Activated CD4-positive, alpha-beta T cell treated with anti-CD3 and anti-CD28 coated beads for 24 hours (primary cell): ENCODE data around the gene MEGF9.
"Not testable (repeated sequence)": the region's sequence is repeated elsewhere in the genome, so short reads cannot be mapped to it uniquely, and the experiment has no call there.

Source experiments
- DNase-seq, 2 donors: peaks; one replicate each; pipeline ENCODE4 v3.0.0-alpha.2; 2020; ENCODE audit warnings: low read depth in 2 of 2

Gene MEGF9

DNA sequence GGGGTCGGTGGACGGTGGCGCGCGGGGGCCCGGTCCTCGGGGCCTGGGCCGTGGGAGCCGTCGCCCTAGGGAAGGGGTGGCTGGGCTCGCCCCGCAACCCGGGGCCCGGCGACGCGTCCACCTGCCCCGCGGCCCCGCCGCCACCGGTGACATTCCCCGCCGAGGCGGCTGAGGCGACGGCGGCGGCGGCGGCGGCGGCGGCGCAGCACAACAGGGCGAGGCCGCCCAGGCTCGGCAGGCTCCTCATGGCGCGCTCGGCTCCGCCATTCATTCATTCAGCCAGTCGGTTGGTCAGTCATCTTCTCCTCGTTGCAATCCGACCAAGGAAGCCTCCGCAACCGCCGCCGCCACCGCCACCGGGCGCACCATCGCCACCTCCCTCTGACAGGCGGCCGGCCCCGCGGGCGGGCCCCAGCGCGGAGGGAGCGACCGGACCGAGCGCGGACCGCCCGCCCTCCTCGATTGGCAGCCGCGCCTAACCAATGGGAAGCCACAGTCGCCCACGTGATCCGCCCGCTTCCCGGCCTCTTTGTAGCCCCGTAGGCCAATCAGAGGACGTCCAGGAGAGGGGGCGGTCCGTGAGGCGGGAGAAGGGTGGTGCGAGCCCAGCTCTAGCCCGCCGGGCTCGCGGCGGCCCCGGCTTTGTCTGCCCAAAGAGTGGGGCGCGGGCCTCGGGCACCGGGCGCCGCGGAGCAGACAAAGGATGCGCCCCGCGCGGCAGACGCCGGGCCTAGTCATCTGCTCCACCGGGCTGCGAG lies at the start of gene MEGF9:
TSS of gene MEGF9 (minus strand) at position 383 of the 758 bp plus-strand sequence. CDS start at position 271, 112 bp downstream.
- DNase-seq: peak; percentile 94 to 96

GRCh38 chr9:120761006-120761405 lies 46.7 kb upstream of the MEGF9 start:
- no peak for DNase-seq

DNA sequence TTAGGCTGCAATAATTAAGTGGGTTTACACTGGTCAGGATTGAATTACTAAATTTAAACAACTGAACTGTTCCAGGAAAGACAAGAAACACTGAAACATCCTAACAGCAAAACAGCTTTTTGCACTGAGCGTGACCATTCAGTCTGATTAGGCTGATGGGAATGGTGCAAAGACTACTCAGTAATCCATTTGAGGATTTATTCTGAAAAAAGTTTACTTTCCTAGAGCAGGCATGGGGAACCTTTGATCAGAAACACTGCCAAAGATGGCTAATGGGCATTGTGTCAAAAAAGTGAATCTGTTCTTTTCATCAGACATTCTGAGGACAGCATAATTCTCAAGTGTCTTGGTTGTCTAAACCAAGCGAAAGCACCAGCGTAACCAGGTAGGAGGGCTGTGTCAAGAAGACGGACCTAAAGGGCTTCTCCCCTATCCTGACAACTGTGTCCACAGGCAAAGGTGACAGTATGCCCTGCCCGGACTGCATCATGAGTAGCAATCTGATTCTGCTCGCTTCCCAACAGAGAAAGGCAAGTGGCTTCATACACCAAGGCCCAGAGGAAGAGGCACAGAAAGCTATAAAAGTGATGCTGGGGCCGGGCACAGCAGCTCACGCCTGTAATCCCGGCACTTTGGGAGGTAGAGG lies 45.6 kb upstream of the MEGF9 start:
- DNase-seq: no peak

DNA sequence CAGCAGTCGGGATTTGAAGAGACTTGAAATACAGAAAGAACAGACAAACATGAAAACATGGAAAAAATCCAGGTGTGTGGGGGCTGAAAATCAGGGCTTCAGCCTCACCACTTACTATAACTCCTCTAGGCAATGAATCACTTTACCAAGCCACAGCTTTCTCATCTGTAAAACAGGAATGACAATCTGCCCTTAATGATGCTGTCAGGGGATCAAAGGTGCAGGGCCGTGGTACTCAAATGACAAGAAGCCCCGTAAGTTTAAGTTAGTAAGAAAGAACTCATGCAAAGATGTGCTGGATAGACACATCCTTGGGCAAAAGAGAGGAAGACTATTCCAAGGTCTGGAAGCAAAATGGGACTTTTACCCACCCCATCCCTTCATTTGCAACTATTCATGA lies 44.3 kb upstream of the MEGF9 start:
- DNase-seq: no peak

GRCh38 chr9:120757026-120757913 lies 43.0 kb upstream of the MEGF9 start:
- DNase-seq: no peak

DNA sequence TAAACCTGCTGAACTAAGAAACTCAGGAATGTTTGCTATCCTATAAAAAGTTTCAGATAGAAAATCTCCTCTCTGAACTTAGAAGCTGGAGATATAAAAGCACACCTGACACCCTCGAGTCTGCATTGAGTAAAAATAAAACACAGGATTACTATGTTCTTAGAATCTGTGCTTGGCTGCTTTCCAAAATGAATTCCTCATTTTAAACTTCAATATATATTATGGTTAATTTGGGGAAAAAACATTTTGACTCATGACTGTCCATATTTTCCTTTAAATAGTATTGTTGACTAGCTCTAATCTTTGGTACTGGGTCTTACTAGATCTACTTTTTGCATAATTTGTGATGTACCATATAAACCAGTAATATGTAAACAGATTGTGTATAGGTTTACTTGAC lies 42.3 kb upstream of the MEGF9 start:
- no peak for DNase-seq

- peak; percentile 35 to 67 for DNase-seq
Observed at GRCh38 chr9:120755810-120756434, 41.7 kb upstream of the MEGF9 start.

- DNase-seq: no peak
Observed at GRCh38 chr9:120755044-120755443, 40.8 kb upstream of the MEGF9 start.

DNA sequence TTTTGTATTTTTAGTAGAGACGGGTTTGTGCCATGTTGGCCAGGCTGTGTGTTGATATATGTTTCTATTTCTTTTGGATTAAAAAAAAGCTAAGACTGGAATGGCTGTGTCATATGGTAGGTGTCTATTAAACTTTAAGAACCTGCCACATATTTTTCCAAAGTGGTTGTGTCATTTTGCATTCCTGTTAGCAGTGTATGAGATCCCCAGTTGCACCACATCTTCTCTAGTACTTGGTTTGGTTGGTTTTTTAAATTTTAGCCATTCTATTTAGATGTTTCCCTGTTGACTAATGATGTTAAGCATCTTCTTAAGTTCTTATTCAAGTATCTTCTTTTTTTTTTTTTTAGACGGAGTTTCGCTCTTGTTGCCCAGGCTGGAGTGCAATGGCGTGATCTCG lies 36.2 kb upstream of the MEGF9 start:
- DNase-seq: no peak

- DNase-seq: not testable (repeated sequence)
Observed at GRCh38 chr9:120746366-120746765, 32.1 kb upstream of the MEGF9 start.

DNA sequence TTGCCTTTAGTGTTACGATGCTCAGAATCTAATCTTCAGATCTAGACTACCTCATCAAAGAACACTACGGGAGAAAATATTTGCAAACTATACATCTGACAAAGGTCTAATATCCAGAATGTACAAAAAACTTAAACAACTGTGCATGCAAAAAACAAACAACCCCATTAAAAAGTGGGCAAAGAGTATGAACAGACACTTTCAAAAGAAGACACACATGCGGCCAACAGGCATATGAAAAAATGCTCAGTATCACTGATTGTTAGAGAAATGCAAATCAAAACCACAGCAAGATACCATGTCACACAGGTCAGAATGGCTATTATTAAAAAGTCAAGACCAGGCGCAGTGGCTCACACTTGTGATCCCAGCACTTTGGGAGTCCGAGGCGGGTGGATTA lies 31.0 kb upstream of the MEGF9 start:
- no peak for DNase-seq

- DNase-seq: no peak
Observed at GRCh38 chr9:120742951-120743416, 28.7 kb upstream of the MEGF9 start.

DNA sequence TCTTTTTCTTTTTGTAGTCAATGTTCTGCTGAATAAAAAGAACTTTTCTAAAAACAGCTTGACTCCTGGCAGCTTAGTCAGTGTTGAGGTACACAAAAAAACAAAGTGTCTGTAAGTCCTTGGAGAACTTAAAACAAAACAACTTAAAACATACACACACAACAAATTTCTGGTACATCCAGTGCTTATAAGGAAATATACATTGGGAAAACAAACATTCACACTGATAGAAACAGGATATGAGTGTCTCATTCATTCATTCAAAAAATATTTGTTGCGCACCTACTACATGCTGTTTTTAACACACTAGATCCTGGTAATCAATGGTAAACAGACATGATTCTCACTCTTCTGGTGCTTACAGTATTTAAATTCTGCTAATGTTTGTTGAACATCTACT lies 27.4 kb upstream of the MEGF9 start:
- no peak for DNase-seq

DNA sequence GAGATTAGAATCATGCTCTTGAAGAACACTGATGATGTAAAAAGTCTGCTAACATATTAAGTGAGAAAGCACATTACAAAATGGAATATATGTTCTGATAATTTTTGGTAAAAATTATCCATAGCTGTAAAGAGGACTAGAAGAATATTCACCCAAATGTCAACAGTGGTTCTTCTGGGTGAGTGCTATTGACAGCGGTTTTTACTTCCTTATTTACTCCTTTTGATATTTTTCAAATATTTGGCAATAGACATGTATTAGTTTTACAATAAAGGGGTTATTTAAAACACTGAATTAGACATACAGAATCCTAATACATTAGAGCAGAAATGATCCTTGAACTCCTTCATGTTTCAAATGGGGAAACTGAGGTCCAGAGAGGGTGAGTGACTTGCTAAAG lies 26.9 kb upstream of the MEGF9 start:
- DNase-seq: no peak

DNA sequence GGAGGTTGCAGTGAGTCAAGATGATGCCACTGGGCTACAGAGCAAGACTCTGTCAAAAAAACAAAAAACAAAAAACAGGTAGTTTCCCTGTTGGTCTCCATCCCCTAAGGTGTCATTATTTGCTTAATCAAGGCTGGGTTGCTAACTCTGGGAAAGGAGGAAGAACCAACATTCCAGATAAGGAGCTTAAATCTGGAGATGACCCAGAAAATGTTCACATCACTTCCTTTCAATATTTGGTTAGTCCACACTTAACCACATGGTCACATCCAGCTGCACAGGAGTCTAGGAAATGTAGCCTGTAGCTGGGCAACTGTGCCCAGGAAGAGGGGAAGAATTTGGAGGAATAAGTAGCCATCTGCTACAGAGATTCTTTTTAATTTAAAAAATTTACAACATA lies 25.9 kb upstream of the MEGF9 start:
- DNase-seq: no peak

DNA sequence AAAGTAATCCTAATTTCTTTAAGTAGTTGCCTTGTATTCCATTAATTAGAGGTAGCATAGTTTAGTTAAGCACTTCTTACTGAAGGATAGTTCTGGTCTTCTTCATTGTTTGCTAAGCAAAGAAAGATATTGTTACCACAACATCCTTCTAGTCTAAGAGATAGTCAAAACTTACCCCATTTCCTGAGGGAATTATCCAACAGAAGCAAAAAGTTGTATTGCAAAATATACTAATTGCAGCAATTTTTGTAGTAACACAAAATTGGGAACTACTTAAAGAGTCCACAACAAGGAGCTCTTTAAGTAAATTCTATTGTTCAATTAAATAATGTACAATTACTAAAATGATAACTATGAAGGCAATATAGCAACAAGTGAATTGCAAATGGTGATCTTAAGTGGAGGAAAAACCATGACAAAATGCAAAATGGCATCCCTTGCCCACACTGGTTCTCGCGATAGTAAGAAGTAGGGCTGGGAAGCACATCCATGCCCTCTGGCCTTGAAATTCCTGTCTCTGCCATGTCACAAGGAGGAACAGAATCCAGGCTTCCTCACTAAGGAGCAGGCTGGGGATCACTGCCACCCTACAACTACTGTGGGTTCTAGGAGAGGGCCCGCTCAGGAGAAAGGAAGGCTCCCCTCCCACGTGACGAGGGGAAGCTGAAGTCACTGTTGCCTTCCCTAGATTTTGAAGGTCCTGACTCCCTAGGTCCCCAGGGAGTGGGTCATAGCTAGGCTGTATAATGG lies 23.3 kb upstream of the MEGF9 start:
- DNase-seq: no peak

GRCh38 chr9:120736881-120737280 lies 22.6 kb upstream of the MEGF9 start:
- no peak for DNase-seq

DNA sequence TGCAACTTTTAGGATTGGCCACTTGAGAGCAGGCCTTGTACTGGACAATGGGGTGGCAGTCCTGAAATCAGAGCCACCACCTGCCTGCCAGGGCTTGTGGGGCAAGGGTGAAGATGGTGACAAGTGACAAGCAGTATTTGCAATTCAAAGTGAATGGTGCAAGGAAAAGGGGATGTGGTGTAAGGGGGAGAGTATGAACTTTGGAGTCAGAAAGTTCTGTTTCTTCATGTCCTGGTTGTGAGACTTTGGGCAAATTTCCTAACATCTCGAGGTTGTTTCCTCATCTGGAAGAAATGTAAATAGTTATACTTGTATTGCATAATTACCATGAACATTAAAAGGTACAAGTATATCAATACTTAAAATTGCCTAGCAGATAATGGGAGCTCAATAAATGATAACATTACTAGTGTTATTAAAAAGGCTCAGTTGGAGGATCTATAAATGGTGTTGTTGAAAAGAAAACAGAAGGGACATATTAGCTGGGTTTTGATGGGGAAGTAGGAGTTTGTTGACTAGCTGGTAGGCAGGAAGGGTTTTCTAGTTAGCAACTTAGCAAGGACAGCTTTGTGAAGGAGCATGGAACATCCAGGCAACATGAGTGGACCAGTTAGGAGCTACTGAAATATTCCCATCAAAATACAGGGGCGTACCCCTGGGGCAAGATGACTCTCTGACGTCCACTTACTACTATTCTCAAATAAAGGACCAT lies 21.3 kb upstream of the MEGF9 start:
- DNase-seq: no peak

GRCh38 chr9:120734607-120735410 lies 20.5 kb upstream of the MEGF9 start:
- DNase-seq: no peak

- DNase-seq: no peak
Observed at GRCh38 chr9:120733190-120733589, 18.9 kb upstream of the MEGF9 start.
